GM18861 (cell line): Measurements from ENCODE around the gene GRIN2A.

Source experiments
- ATAC-seq: cut with Tn5 transposase; IDR thresholded peaks from one replicate; pipeline ENCODE4 v1.9.1; 2021; ENCODE audit not compliant: unreplicated experiment

Gene GRIN2A

GRCh38 chr16:10137341-10137740 lies 44.9 kb downstream of the GRIN2A start:
- no peak for ATAC-seq

GRCh38 chr16:10136916-10137315 lies 45.3 kb downstream of the GRIN2A start:
- ATAC-seq: no peak

- ATAC-seq: no peak
These were observed 51.7 kb downstream of the GRIN2A start for GRCh38 chr16:10130538-10130937.

GRCh38 chr16:10128397-10129258 lies 53.6 kb downstream of the GRIN2A start:
- no peak for ATAC-seq

GRCh38 chr16:10126686-10127085 lies 55.5 kb downstream of the GRIN2A start:
- ATAC-seq: no peak

- no peak for ATAC-seq
These were observed 59.1 kb downstream of the GRIN2A start for GRCh38 chr16:10123141-10123540.

- no peak for ATAC-seq
These were observed 59.7 kb downstream of the GRIN2A start for GRCh38 chr16:10122546-10122945.

- ATAC-seq: no peak
These were observed 60.3 kb downstream of the GRIN2A start for GRCh38 chr16:10121897-10122425.

GRCh38 chr16:10121491-10121890 lies 60.7 kb downstream of the GRIN2A start:
- no peak for ATAC-seq

GRCh38 chr16:10120953-10121352 lies 61.3 kb downstream of the GRIN2A start:
- no peak for ATAC-seq

GRCh38 chr16:10114409-10114808 lies 67.8 kb downstream of the GRIN2A start:
- no peak for ATAC-seq

- ATAC-seq: no peak
These were observed 69.0 kb downstream of the GRIN2A start for GRCh38 chr16:10113248-10113647.

GRCh38 chr16:10112021-10112420 lies 70.2 kb downstream of the GRIN2A start:
- no peak for ATAC-seq

- ATAC-seq: no peak
These were observed 71.0 kb downstream of the GRIN2A start for GRCh38 chr16:10111156-10111761.

GRCh38 chr16:10110552-10110951 lies 71.7 kb downstream of the GRIN2A start:
- ATAC-seq: no peak

GRCh38 chr16:10107081-10107480 lies 75.1 kb downstream of the GRIN2A start:
- ATAC-seq: no peak

GRCh38 chr16:10103700-10104099 lies 78.5 kb downstream of the GRIN2A start:
- ATAC-seq: no peak

- ATAC-seq: no peak
These were observed 79.1 kb downstream of the GRIN2A start for GRCh38 chr16:10103118-10103517.

- ATAC-seq: no peak
These were observed 81.4 kb downstream of the GRIN2A start for GRCh38 chr16:10100829-10101228.

GRCh38 chr16:10098991-10099390 lies 83.2 kb downstream of the GRIN2A start:
- ATAC-seq: no peak

GRCh38 chr16:10097271-10097670 lies 85.0 kb downstream of the GRIN2A start:
- ATAC-seq: no peak

GRCh38 chr16:10093576-10093975 lies 88.7 kb downstream of the GRIN2A start:
- no peak for ATAC-seq
